Measurements from ENCODE around the gene ACADM.

- TF ChIP-seq CTCF (IDR thresholded peaks at IDR 0.05) (no peak), POLR2A (IDR thresholded peaks at IDR 0.05) (no peak)
Measured at GRCh38 chr1:75677443-75677842, 47.1 kb upstream of the ACADM start.

Measured in breast epithelium (tissue), 3 donors.